ENCODE data around the gene TMEM151A.

TMEM151A gene

GRCh38 chr11:66282468-66283455, 8.9 kb upstream of the TMEM151A start:
- DNase-seq: peak; percentile 42 to 100 (median 96)

DNA sequence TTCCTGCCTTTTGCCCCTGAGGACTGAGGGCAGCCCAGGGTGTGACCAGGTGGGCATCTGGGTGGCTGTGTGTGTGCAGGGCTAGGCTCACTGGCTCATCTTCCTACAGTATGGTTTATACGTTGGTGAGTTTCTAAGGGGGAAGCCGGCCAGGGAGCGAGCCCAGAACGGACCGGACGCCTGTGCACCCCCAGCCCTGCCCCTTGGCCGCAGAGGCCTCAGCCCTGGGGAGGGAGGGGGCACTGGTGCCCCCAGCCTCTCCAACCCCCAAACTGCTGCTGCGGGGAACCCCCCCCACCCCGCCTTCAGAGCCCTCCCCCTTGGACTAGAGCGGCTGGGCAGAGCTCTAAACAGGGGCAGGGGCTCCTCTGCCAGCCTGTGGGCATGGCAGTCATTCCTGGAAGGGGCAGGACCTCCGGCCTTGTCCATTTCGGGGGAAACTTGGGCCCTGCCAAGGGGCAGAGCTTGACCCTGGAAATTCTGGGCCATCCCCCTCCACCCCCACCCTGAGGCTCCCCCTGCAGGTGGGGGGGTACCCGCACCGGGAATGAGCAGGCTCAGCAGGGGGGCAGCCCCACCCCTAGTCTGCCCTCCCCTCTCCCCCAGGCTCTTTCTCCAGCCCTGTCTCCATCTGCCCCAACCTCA, 8.1 kb upstream of the TMEM151A start:
- no peak for DNase-seq

- no peak for DNase-seq
Observed at GRCh38 chr11:66284526-66285078, 7.1 kb upstream of the TMEM151A start.

GRCh38 chr11:66285250-66285947, 6.3 kb upstream of the TMEM151A start:
- DNase-seq: no peak

- DNase-seq: no peak
Observed at GRCh38 chr11:66286699-66287098, 5.0 kb upstream of the TMEM151A start.

GRCh38 chr11:66287211-66287888, 4.3 kb upstream of the TMEM151A start:
- DNase-seq: no peak

DNA sequence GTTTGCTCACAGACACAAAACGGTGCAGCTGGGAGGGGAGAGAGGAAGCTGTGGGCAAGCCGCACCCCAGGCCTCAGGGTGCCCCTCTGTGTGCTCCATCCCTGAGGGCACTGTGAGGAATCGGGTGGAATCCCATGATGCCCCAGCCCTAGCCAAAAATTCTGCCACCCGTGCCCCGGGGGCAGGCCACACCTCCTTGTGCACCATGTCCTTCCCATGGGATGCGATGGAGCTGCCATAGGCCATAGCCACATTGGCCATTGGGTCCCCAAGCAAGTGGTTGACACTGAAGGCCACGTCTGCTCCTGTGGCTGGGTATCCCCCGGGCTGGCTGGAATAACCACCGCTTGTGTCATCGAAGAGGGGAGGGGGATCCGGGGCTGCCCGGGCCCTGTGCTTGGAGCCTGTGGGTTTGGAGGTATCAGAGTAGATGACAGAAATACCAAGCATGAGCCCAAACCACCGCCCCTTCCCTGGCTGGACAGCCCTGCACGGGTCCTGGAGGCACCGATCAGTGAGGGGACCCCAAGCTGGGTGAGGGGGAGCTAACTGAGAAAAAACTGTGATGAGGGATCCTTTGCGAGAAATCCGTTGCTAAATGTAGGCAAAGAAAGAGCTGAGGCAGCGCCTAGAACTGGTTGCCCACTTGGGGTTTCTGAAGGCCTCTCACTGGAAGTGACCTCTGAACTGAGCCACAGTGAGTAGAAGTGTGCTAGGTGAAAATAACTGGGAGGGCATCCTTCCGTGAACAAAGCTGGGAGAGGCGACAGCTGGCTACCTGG, 3.6 kb upstream of the TMEM151A start:
- DNase-seq: peak in 1 of 56 donors; percentile 28

GRCh38 chr11:66288671-66289547, 2.8 kb upstream of the TMEM151A start, which contains the start of gene YIF1A:
TSS of gene YIF1A (minus strand) at chr11:66289143. CDS start at chr11:66288985, 158 bp downstream.
- peak; percentile 80 to 100 (median 99) for DNase-seq

- peak in 19 of 56 donors; percentile 66 to 88 (median 75) for DNase-seq
Observed at GRCh38 chr11:66289548-66290329, 2.0 kb upstream of the TMEM151A start.

- no peak for DNase-seq
Observed at GRCh38 chr11:66290330-66290621, 1.4 kb upstream of the TMEM151A start.

DNA sequence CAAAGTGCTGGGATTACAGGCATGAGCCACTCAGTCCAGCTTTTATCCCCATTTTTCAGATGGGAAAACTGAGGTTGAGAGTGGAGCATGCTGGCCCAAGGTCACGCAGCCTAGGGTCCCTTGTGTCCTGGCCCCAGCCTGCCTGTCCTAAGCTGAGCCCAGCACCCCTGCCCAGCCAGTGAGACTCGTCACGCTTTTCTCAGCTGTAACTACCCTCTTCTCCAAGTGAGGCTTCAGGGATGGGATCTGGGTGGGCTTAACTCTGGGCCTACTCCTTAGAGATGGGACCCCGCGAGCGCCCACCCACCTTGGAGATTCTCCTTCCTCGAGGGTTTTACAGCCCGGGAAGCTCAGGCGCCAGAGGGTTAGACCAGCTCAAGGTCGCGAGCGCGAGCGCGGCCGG, 390 bp upstream of the TMEM151A start:
- peak in 6 of 56 donors; percentile 28 to 57 (median 41) for DNase-seq

DNA sequence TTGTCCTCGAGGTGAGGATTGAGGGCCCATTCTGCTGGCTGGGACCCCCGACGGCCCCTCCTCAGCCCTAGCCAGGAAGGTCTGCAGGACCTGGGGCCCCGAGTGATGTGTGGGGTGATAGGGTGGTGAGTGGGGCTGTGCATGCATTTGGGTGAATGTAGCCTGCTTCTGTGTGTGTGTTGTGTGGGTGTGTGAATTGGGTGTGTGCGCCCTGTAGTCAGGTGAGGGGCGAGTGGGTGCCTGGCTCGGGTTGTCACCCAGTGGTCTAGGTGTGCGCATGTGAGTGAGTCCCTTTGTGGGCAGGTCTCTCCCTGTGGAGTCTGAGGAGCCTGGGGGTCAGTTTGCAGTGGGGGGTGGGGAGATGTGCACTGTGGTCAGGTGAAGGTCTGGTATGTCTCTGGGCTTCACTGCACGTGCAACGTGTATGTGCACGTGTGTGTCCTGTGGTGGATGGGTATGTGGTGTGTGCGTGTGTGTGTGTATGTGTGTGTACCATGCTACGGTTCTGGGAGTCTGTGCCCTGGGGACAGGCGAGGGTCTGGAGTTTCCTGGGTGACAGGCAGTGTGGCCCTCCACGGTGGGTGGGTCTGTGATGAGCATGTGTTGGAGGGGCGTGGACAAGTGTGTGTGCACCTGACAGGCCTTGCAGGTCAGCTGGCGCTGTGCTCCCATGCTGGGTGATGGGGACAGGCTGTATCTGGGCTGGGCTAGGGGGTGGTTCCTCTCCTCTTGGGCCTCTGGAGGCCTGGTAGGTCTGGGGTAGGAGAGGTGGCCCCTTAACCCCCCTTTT, 1.0 kb downstream of the TMEM151A start:
- peak in 1 of 56 donors; percentile 58 for DNase-seq

DNA sequence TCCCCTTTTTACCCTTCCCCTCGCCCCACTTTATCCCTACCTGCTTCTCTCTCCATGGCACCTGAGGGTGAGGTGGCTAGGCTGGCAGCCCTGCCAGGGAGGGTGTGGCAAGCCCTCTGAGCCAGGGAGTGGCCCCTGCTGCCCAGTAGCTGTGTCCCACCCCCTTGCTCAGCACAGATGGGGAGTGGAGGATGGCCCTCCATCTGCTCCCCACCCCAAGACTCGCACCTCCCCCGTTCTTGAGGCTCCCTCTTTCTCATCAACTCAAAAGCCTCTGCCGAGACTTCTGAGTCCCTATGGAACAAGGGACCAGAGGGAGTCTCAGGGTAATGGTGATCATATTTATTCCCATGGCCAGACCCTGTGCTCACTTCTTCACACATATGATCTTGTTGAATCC, 1.7 kb downstream of the TMEM151A start:
- DNase-seq: no peak

DNA sequence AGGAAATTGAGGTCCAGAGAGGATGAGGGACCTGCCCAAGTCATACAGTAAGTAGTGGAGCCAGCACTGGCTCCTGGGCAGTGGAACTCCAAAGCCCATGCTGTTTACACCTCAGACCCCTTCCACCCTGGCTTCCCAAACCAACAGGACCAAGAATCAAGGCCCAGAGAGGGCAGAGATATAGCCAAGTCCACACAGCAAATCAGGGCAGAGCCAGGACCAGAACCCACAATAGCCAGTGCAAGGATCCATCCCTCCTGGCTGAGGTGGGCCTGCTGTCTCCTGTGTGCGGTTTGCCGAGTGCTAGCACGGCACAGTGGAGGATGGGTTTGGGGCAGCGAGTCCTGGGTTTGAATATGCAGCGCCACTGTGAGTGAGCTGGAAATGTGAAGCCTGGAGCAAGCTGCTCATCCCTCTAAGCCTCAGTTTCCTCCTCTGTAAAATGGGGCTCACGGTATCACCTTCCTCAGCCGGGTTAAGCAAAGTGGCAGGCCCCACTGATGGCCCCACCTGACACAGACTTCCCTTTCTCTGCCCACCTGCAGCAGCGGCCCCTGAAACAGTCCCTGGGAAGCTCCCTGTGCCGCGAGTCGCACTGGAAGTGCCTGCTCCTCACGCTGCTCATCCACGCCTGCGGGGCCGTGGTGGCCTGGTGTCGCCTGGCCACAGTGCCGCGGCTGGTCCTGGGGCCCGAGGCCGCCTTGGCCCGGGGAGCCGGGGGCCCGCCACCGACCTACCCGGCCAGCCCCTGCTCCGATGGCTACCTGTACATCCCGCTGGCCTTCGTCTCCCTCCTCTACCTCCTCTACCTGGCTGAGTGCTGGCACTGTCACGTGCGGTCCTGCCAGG, 2.3 kb downstream of the TMEM151A start:
- DNase-seq: no peak

DNA sequence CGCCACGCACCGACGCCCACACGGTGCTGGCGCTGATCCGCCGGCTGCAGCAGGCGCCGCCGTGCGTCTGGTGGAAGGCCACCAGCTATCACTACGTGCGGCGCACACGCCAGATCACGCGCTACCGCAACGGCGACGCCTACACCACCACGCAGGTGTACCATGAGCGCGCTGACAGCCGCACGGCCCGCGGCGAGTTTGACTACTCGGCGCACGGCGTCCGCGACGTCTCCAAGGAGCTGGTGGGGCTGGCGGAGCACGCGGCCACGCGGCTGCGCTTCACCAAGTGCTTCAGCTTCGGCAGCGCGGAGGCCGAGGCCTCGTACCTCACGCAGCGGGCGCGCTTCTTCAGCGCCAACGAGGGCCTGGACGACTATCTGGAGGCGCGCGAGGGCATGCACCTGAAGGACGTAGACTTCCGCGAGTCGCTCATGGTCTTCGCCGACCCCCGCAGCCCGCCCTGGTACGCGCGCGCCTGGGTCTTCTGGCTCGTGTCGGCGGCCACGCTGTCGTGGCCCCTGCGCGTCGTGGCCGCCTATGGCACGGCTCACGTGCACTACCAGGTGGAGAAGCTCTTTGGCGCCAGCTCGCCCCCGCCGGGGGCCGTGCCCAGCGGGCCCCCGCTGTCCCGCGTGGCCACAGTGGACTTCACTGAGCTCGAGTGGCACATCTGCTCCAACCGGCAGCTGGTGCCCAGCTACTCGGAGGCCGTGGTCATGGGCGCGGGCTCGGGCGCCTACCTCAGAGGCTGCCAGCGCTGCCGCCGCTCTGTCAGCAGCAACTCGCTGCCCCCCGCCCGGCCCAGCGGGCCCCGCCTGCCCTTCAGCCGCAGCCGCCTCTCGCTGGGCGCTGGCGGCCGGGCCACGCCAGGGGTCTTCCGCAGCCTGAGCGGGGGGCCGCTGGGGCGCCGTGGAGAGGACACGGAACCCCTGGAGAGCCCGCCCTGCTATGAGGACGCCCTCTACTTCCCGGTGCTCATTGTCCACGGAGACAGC, 3.2 kb downstream of the TMEM151A start:
- no peak for DNase-seq

Measured in amygdala (tissue), 56 donors.